ENCODE data around the gene MRGPRG. TPM values are rescaled to one million over a fixed set of nuclear protein-coding genes. Genes with fewer than 3 reads are reported as not detected.

Gene MRGPRG
- total RNA-seq, 4 donors from 2014 or later, result not detected

DNA sequence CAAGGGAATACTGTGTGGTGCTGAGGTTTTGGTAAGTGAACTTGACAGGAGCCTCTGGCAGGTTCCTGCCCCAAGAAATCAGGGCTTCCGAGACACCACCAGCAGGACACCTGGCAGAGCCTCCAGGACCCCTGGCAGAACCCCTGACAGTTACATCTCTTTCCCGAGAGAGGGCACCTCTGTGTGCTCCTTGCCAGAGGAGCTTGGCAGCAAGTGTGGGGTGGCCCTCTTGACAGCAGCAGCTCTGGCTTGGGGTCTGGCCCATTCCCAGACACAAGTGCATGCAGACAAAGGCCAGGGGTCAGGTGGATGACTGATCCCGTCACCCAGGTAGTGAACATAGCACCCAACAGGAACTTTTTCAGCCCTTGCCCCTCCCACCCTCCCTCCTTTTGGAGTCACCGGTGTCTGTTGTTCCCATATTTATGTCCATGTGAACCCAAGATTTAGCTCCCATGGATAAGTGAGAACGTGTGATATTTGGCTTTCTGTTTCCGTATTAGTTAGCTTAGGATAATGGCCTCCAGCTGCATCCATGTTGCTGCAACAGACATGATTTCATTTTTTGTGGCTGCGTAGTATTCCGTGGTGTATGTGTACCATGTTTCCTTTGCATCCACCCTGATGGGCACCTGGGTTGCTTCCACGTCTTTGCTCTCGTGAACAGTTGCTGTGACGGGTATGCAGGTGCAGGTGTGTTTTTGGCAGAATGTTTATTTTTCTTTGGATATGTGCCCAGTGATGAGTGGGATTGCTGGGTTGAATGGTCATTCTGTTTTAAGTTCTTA, 32.3 kb downstream of the MRGPRG start:
- no peak overlapping the region for H3K4me3 ChIP-seq
- H3K27me3 ChIP-seq, result peaks cover 0 to 29% (median 0%) of the 10 kb centered on the region in 4 donors
- no peaks in the 10 kb centered on the region for H3K9me3 ChIP-seq
- intact Hi-C loops (cut with DNase I), result no loop called here
- no peak overlapping the region for H3K27ac ChIP-seq
- no peaks in the 10 kb centered on the region for H3K36me3 ChIP-seq
- no peak for DNase-seq
- H3K4me1 ChIP-seq, result no peaks in the 10 kb centered on the region
- TF ChIP-seq, protein P1, sequence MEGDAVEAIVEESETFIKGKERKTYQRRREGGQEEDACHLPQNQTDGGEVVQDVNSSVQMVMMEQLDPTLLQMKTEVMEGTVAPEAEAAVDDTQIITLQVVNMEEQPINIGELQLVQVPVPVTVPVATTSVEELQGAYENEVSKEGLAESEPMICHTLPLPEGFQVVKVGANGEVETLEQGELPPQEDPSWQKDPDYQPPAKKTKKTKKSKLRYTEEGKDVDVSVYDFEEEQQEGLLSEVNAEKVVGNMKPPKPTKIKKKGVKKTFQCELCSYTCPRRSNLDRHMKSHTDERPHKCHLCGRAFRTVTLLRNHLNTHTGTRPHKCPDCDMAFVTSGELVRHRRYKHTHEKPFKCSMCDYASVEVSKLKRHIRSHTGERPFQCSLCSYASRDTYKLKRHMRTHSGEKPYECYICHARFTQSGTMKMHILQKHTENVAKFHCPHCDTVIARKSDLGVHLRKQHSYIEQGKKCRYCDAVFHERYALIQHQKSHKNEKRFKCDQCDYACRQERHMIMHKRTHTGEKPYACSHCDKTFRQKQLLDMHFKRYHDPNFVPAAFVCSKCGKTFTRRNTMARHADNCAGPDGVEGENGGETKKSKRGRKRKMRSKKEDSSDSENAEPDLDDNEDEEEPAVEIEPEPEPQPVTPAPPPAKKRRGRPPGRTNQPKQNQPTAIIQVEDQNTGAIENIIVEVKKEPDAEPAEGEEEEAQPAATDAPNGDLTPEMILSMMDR (IDR thresholded peaks at IDR 0.05), result no peak
- no peak for TF ChIP-seq POLR2A (IDR thresholded peaks at IDR 0.05)
- 70 to 73% methylated on average over 9 to 10 of the region's 11 CpGs for WGBS, 2 donors

DNA sequence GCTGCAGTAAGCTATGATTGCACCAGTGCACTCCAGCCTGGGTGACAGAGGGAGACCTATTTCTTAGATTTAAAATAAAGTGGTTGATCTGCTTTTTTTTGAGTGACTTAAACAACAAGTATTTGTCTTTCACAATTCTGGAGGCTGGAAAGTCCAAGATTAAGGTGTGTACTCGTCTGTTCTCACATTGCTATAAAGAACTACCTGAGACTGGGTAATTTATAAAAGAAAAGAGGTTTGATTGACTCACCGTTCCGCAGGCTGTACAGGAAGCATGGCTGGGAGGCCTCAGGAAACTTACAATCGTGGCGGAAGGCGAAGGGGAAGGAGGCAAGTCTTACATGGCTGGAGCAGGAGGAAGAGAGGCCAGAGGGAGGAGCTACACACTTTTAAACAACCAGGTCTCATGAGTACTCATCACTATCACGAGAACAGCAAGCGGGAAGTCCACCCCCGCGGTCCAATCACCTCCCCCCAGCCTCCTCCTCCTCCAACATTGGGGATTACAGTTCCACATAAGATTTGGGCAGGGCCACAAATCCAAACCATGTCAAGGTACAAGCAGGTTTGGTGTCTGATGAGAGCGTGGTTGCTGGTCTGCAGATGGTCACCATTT, 33.8 kb downstream of the MRGPRG start:
- WGBS, 2 donors, result 66 to 71% methylated on average over 11 of the region's 11 CpGs
- no peak overlapping the region for H3K4me3 ChIP-seq
- H3K27ac ChIP-seq, result no peak overlapping the region
- H3K36me3 ChIP-seq, result no peaks in the 10 kb centered on the region
- intact Hi-C loops (cut with DNase I), result no loop called here
- DNase-seq, result no peak
- peaks cover 0 to 29% (median 0%) of the 10 kb centered on the region in 4 donors for H3K27me3 ChIP-seq
- H3K4me1 ChIP-seq, result no peaks in the 10 kb centered on the region
- TF ChIP-seq, protein P1 (IDR thresholded peaks at IDR 0.05), result no peak
- TF ChIP-seq POLR2A (IDR thresholded peaks at IDR 0.05), result no peak
- H3K9me3 ChIP-seq, result no peaks in the 10 kb centered on the region

DNA sequence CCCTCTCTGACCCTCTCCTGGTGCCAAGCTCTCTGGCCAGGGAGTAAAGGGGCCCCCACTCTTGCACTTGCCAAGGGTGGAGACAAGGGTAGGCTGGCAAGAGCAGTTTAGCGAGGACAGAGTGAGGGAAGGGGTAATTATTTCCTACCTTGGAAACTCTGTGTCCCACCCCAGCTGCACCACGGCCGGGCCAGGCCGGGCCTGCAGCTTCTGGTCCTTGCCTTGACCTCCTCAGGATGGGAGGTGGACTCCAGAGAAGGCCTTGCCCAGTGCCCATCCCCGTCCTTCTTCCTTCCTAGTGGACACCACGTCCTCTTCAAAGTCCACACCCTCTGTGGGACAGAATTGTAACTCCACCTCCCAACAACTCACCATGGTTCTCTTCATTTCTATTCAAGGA, 35.1 kb downstream of the MRGPRG start:
- 76 to 83% methylated on average over 5 to 6 of the region's 6 CpGs for WGBS, 2 donors
- no peak for DNase-seq
- intact Hi-C loops (cut with DNase I), result no loop called here

DNA sequence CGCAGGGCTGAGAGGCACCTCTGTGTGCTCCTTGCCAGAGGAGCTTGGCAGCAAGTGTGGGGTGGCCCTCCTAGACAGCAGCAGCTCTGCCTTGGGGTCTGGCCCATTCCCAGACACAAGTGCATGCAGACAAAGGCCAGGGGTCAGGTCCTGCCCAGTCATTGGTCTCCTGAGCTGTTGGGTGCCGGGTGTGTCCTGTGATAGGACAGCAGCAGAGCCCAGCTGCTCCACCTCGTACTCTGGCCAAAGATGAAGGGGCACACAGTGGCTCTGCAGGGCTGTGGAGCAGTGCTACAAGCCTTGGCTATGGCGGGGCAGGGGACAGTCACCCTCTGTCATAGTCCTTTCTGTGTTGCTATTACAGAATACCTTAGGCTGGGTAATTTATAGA, 36.2 kb downstream of the MRGPRG start:
- 70 to 93% methylated on average over 2 to 3 of the region's 4 CpGs for WGBS, 2 donors
- H3K27me3 ChIP-seq, result peaks cover 0 to 7% (median 0%) of the 10 kb centered on the region in 4 donors
- H3K36me3 ChIP-seq, result no peaks in the 10 kb centered on the region
- no peak for DNase-seq
- H3K27ac ChIP-seq, result no peak overlapping the region
- no peaks in the 10 kb centered on the region for H3K9me3 ChIP-seq
- TF ChIP-seq POLR2A (IDR thresholded peaks at IDR 0.05), result no peak
- TF ChIP-seq, protein P1 (IDR thresholded peaks at IDR 0.05), result no peak
- no peak overlapping the region for H3K4me3 ChIP-seq
- no peaks in the 10 kb centered on the region for H3K4me1 ChIP-seq
- intact Hi-C loops (cut with DNase I), result no loop called here

More for the DNA sequence above, 35.1 kb downstream of the MRGPRG start:
- no peaks in the 10 kb centered on the region for H3K4me1 ChIP-seq
- no peaks in the 10 kb centered on the region for H3K36me3 ChIP-seq
- H3K27me3 ChIP-seq, result peaks cover 0 to 17% (median 0%) of the 10 kb centered on the region in 4 donors
- TF ChIP-seq POLR2A (IDR thresholded peaks at IDR 0.05), result no peak
- TF ChIP-seq, protein P1 (IDR thresholded peaks at IDR 0.05), result no peak
- no peak overlapping the region for H3K4me3 ChIP-seq
- no peak overlapping the region for H3K27ac ChIP-seq
- H3K9me3 ChIP-seq, result no peaks in the 10 kb centered on the region

DNA sequence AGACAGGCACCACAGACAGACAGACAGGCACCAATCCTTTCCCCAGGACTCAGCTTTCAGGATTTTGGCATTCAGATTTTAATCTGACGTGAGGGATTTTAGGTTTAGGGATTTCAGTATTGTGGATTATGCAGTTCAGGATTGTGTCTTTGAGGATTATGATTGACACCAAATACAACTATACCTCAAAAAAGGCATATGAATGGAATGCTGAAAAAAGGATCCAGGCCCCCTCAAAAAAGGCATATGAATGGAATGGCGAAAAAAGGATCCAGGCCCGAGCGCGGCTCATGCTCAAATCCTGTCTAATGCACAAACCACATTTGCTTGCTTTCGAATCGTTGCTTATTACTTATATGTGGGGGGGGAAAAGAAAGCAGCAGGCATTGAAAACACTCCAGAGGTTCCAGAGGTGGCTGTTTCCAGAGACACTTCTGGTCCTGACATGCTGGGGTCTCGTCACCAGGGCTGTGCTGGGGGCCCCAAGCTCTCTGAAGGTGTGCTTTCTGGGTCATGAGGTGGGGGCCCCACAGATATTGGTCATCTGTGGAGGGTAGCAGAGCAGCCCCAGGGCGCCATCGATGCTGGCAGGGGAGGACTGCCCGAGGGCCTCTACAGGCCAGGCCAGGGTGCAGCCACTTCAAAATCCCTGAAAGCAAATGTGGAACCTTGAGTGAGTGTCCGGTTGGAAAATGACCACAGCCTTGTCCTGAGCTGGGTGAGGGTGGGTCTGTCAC, 36.7 kb downstream of the MRGPRG start:
- no peaks in the 10 kb centered on the region for H3K9me3 ChIP-seq
- H3K36me3 ChIP-seq, result no peaks in the 10 kb centered on the region
- intact Hi-C loops (cut with DNase I), result no loop called here
- H3K27ac ChIP-seq, result no peak overlapping the region
- TF ChIP-seq POLR2A (IDR thresholded peaks at IDR 0.05), result no peak
- TF ChIP-seq, protein P1 (IDR thresholded peaks at IDR 0.05), result no peak
- no peak overlapping the region for H3K4me3 ChIP-seq
- no peak for DNase-seq
- H3K27me3 ChIP-seq, result peaks cover 0 to 7% (median 0%) of the 10 kb centered on the region in 4 donors
- WGBS, 2 donors, result 84 to 88% methylated on average over 6 to 9 of the region's 12 CpGs
- H3K4me1 ChIP-seq, result no peaks in the 10 kb centered on the region
